Thyroid gland (tissue), 4 donors: ENCODE results near the gene ZMYM4.
"Not testable (repeated sequence)": the region's sequence is repeated elsewhere in the genome, so short reads cannot be mapped to it uniquely, and the experiment has no call there.

Experiments used
- CTCF ChIP-seq, 6 experiments: fragments of 200-600 bp in 3 of 6; fragments of 450-650 bp in 3 of 6; sonication (generic) in 3 of 6; IDR thresholded peaks; one replicate each; pipeline ENCODE4 v1.5.1; 2016 to 2019; ENCODE audit warnings: antibody characterized with exemption in 6 of 6, mild to moderate bottlenecking in 2 of 6, inconsistent platforms in 1 of 6, moderate library complexity in 1 of 6
- POLR2A ChIP-seq, 2 donors: fragments of 450-650 bp; IDR thresholded peaks; one replicate each; pipeline ENCODE4 v1.6.1; 2017; ENCODE audit warnings: antibody characterized with exemption in 2 of 2, mild to moderate bottlenecking in 2 of 2, moderate library complexity in 1 of 2

- TF ChIP-seq POLR2A, CTCF (IDR thresholded peaks at IDR 0.05): not testable (repeated sequence)
Measured at GRCh38 chr1:35380111-35380510, 111.6 kb downstream of the ZMYM4 start.
